GM18867 (cell line): ENCODE measurements around the gene CHID1.

ENCODE experiments used
- ATAC-seq: cut with Tn5 transposase; IDR thresholded peaks from one replicate; pipeline ENCODE4 v1.9.1; 2021; ENCODE audit warnings: mild to moderate bottlenecking, moderate library complexity; ENCODE audit not compliant: unreplicated experiment

Gene CHID1

GRCh38 chr11:826227-826621, 84.4 kb downstream of the CHID1 start:
- no peak for ATAC-seq

- no peak for ATAC-seq
Measured at GRCh38 chr11:825366-826226, 85.0 kb downstream of the CHID1 start.

- ATAC-seq, result no peak
Measured at GRCh38 chr11:824942-825341, 85.7 kb downstream of the CHID1 start.

- no peak for ATAC-seq
Measured at GRCh38 chr11:824292-824880, 86.2 kb downstream of the CHID1 start.

- ATAC-seq, result no peak
Measured at GRCh38 chr11:823441-824291, 86.9 kb downstream of the CHID1 start.

- ATAC-seq, result no peak
Measured at GRCh38 chr11:821512-822371, 88.9 kb downstream of the CHID1 start.

- no peak for ATAC-seq
Measured at GRCh38 chr11:820655-821511, 89.7 kb downstream of the CHID1 start.

GRCh38 chr11:819943-820649, 90.5 kb downstream of the CHID1 start:
- peak; percentile 58 for ATAC-seq

GRCh38 chr11:819129-819931, 91.3 kb downstream of the CHID1 start:
- peak; percentile 67 for ATAC-seq

- ATAC-seq, result no peak
Measured at GRCh38 chr11:818396-819128, 92.0 kb downstream of the CHID1 start, which contains the start of gene PNPLA2. TSS of gene PNPLA2 (plus strand) at chr11:818914. CDS start at chr11:819719, 805 bp downstream.
